ENCODE data around the gene SLC22A23.

Gene SLC22A23

DNA sequence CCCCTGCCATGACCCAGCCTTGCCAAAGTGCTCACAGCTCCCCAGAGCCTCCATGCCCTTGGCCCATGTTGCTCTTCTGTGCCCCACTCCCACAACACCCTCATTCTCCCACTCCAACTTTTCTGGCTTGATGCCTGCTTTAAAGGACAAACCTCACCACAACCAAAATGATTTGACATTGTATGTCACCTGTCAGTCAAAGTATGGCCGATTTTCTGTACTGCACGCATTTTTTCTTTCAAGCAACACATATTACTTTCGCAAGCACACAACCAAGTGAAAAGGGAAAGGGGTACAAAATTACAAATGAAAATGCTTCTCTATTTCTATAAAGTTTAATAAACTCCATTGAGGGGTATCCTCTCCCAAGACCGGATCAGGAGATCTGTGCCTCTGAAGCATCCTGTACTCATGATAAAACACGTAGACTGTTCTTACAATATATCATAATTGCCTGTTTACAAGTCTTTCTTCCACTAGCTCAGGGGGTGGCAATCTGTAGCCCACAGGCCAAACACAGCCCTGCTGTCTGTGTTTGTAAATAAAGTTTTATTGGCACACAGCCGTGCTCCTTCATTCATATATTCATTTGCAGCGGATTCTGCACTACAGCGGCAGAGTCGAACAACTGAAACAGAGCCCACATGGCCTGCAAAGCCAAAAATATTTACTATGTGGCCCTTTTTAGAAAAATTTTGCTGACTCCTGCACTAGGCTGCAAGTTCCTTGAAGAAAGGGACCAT lies 32.5 kb downstream of the SLC22A23 start:
- H3K27ac ChIP-seq = no peak overlapping the region
- TF ChIP-seq, protein P1, sequence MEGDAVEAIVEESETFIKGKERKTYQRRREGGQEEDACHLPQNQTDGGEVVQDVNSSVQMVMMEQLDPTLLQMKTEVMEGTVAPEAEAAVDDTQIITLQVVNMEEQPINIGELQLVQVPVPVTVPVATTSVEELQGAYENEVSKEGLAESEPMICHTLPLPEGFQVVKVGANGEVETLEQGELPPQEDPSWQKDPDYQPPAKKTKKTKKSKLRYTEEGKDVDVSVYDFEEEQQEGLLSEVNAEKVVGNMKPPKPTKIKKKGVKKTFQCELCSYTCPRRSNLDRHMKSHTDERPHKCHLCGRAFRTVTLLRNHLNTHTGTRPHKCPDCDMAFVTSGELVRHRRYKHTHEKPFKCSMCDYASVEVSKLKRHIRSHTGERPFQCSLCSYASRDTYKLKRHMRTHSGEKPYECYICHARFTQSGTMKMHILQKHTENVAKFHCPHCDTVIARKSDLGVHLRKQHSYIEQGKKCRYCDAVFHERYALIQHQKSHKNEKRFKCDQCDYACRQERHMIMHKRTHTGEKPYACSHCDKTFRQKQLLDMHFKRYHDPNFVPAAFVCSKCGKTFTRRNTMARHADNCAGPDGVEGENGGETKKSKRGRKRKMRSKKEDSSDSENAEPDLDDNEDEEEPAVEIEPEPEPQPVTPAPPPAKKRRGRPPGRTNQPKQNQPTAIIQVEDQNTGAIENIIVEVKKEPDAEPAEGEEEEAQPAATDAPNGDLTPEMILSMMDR (conservative IDR thresholded peaks at IDR 0.05) = no peak
- TF ChIP-seq ZFX (IDR thresholded peaks at IDR 0.05) = no peak

DNA sequence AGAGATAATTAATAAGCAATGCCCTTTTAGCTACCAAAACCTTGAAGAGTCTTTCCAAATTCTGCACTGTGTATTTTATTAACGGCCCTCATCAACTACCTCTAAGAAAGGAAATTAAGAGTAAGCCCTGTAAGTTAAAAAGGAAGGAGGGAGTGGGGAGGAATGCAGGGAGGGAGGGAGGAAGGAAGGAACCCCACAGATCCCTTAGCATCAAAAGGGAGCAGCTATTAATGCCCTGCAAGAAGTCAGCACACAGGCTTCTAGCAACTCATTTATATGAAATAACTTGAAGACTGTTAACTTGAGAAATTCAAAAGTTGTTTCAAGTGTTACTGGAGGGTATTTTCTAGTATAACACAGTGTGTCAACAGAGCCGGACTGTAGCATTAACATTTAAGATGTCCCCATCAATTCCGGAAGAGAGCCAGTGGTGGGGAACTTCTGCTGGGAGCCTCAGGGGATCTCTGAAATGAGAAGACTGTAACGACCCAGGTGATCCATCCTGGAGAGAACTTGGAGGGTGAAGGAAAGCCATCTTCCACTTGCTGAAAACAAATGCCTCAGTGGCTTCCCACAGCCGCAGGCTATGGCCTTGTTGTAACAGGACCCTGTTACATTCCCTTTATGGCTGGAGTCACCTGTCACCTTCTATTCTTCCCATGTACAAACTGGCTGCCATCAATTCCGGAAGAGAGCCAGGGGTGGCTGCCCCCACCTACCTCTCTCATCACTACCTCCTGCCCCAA lies 33.2 kb downstream of the SLC22A23 start:
- no peak overlapping the region for H3K27ac ChIP-seq
- TF ChIP-seq ZFX (IDR thresholded peaks at IDR 0.05) = no peak
- TF ChIP-seq, protein P1 (conservative IDR thresholded peaks at IDR 0.05) = no peak

DNA sequence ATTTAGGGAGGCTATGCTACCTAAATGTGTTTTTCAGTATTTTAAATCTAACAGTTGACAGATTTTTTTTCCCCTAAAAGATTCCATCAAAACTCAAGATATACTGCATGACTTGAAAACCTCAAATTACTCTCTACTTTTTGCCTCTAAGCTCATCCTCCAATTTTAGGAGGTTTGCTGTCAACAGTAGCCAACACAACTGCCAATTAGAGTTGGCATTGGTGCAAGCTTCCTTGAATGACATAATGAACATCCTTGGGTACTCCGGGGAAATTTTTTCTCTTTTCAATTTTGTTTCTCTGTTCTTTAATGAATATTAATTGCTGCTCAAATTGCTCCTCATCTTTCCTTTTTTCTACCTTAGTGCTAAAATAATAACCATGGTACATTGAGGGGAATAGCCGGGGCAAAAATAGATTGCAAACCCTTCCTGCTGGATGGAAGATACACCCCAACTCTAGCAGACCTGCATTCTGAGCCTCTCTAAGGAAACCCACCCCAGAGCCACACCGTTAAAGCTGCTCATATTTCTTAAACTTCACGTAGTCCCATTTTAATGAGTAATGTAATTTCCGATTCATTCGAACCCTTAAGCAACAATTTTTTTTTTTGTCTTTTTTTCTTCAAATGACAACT lies 34.3 kb downstream of the SLC22A23 start:
- no peak overlapping the region for H3K27ac ChIP-seq
- TF ChIP-seq ZFX (IDR thresholded peaks at IDR 0.05) = no peak
- TF ChIP-seq, protein P1 (conservative IDR thresholded peaks at IDR 0.05) = no peak

DNA sequence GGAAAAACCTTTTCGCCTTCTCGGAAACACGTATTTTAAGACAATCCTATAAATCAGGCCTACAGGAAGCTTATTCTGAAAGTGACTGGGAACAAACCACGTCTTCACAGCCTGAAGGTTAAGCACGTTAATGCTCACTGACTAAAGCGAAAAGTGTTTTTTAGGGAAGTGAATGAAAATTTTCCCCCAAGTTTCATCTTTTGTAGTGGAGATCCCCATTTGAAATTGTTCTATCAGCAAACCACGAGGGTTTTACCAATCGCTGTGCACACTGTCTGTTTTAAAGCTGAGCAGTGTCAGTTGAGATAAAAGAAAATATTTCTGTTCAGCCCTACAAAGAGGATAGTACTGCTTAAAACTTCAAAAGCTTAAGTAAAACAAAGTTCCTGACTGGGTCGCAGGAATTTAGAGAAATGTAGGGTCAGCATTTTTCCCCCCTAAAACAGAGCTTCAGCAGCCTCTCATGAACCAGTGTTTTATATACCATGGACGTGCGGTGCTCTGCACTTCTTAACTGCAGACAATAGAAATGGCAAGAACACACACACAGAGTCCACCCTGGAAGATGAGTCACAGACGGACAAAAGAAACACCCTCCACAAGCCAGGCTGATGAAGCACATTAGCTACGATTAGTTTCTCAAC lies 34.9 kb downstream of the SLC22A23 start:
- H3K27ac ChIP-seq = no peak overlapping the region
- no peak for TF ChIP-seq ZFX (IDR thresholded peaks at IDR 0.05)
- TF ChIP-seq, protein P1 (conservative IDR thresholded peaks at IDR 0.05) = no peak

DNA sequence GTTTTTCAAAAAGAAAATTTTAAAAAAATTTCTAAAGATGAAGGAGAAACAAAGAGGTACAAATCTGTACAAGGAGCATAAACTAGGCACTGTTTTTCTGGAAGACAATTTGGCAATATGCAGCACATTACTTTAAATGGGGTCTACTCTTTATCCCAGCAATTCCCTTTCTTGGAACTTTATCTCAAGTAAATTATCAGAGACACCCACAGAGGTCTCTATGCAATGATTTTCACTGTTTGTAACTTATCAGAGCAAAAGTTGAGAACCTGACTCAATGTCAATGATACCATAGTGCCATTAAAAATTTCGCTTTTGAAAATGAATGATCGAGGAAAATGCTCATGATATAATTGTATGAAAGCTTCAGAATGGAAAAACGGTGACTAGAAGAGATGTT lies 35.7 kb downstream of the SLC22A23 start:
- no peak for TF ChIP-seq ZFX (IDR thresholded peaks at IDR 0.05)
- TF ChIP-seq, protein P1 (conservative IDR thresholded peaks at IDR 0.05) = no peak
- no peak overlapping the region for H3K27ac ChIP-seq

DNA sequence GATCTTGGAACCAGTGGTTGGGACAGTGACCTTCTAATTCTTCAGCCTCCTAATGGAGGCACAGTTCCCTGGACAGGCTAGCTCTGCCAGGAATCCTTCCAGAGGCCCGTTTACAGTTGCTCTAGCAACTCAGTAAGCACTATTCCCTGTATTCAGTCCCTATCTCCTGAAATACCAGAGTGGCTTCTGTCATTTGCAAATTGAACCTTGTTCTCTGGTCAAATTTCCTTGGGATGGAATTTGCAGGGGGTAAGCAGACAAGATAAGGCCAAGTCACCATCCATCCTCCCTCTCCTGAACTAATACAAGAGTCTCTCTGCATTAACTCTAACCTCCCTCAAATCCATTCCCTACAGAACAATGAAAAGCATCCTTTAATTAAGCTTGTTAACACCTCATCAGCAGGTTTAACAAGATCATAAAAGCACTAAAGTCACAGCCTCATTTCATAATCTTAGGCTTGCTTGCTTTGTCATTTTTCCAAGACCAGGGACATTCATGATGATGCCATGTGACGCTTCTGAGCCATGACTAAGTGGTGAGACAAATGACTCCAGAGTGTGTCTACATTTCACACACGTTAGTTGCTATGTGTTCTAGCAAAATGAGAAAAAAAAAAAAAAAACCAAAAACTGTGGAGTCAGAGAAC lies 37.1 kb downstream of the SLC22A23 start:
- TF ChIP-seq ZFX (IDR thresholded peaks at IDR 0.05) = no peak
- TF ChIP-seq, protein P1 (conservative IDR thresholded peaks at IDR 0.05) = no peak
- no peak overlapping the region for H3K27ac ChIP-seq

Data from C4-2B (cell line).